Type B pancreatic cell (in vitro differentiated cells): ENCODE results near the gene HOXD10. TPM values are rescaled to one million over a fixed set of nuclear protein-coding genes. Genes with fewer than 3 reads are reported as not detected.

Experiments used
- DNase-seq: peaks from one replicate; pipeline ENCODE4 v3.0.0; 2021; ENCODE audit warnings: mixed read lengths; ENCODE audit not compliant: unreplicated experiment; ENCODE audit errors: extremely low spot score
- H3K27ac Mint-ChIP-seq: 2 replicates; pipeline ENCODE4 v1.8.0; 2021; ENCODE audit warnings: mild to moderate bottlenecking, mixed read lengths
- H3K27me3 Mint-ChIP-seq: 2 replicates; pipeline ENCODE4 v1.8.0; 2021; ENCODE audit warnings: mixed read lengths
- H3K36me3 Mint-ChIP-seq: 2 replicates; pipeline ENCODE4 v1.8.0; 2021; ENCODE audit warnings: mixed read lengths
- H3K4me1 Mint-ChIP-seq: one replicate; pipeline ENCODE4 v1.8.0; 2021; ENCODE audit warnings: mixed read lengths; ENCODE audit not compliant: unreplicated experiment
- H3K4me3 Mint-ChIP-seq: 2 replicates; pipeline ENCODE4 v1.8.0; 2021; ENCODE audit warnings: mild to moderate bottlenecking, mixed read lengths
- H3K9me3 Mint-ChIP-seq: 2 replicates; pipeline ENCODE4 v1.8.0; 2021; ENCODE audit warnings: mixed read lengths
- CTCF ChIP-seq: fragments of 200-600 bp; sonication (generic); conservative IDR thresholded peaks from 2 replicates; pipeline ENCODE4 v1.5.0; 2021; ENCODE audit warnings: antibody characterized with exemption, mild to moderate bottlenecking
- total RNA-seq: library from RNA; stranded (reverse); gene quantifications from 2 replicates; pipeline ENCODE4 v1.2.1, GENCODE V29; 2021; ENCODE audit warnings: low replicate concordance

The HOXD10 gene
- total RNA-seq, 1 donor from 2014 or later, result 0.56 TPM

DNA sequence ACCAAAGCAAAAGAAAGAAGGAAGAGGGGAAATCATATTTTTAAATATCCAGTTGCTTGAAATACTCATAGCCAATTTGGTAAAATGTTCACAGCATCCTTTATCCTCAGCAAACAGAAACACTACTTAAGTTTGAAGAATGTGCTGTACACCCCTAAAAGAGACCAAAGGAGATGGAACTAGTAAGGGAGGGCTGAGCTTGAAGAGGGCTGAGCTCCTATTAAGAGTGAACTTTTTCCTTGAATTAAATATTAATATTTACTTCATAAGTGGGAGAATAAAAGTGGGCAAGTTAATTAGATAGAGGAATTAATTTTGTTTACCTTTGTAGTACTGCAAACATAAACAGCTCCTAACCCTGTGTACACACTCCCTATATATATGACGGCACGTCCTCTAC, 39.8 kb upstream of the HOXD10 start:
- Mint-ChIP-seq H3K27ac (no peak overlapping the region), H3K27me3 (peaks cover 94% of the 10 kb centered on the region), H3K4me1 (peaks cover 11% of the 10 kb centered on the region), H3K9me3 (no peaks in the 10 kb centered on the region), H3K4me3 (no peak overlapping the region), H3K36me3 (no peaks in the 10 kb centered on the region)
- TF ChIP-seq CTCF, result no peak
- DNase-seq, result no peak

GRCh38 chr2:176078541-176079284, 37.9 kb upstream of the HOXD10 start:
- Mint-ChIP-seq H3K4me1 (peaks cover 21% of the 10 kb centered on the region), H3K4me3 (peak overlapping the region; percentile 86), H3K27ac (peak overlapping the region; percentile 62), H3K9me3 (no peaks in the 10 kb centered on the region), H3K27me3 (peaks cover 94% of the 10 kb centered on the region), H3K36me3 (no peaks in the 10 kb centered on the region)
- DNase-seq, result no peak
- TF ChIP-seq CTCF, result no peak

GRCh38 chr2:176079285-176079830, 37.2 kb upstream of the HOXD10 start:
- H3K4me3 Mint-ChIP-seq, result peak overlapping the region; percentile 86
- H3K27ac Mint-ChIP-seq, result peak overlapping the region; percentile 62
- no peak for TF ChIP-seq CTCF
- peaks cover 94% of the 10 kb centered on the region for H3K27me3 Mint-ChIP-seq
- H3K4me1 Mint-ChIP-seq, result peaks cover 26% of the 10 kb centered on the region
- no peaks in the 10 kb centered on the region for H3K9me3 Mint-ChIP-seq
- no peaks in the 10 kb centered on the region for H3K36me3 Mint-ChIP-seq
- no peak for DNase-seq

- Mint-ChIP-seq H3K27me3 (peaks cover 94% of the 10 kb centered on the region), H3K27ac (peak overlapping the region; percentile 62), H3K4me1 (peaks cover 32% of the 10 kb centered on the region), H3K9me3 (no peaks in the 10 kb centered on the region), H3K36me3 (no peaks in the 10 kb centered on the region), H3K4me3 (peak overlapping the region; percentile 86)
- TF ChIP-seq CTCF, result peak; percentile 95
- DNase-seq, result no peak
Measured at GRCh38 chr2:176079831-176080539, 36.6 kb upstream of the HOXD10 start.

DNA sequence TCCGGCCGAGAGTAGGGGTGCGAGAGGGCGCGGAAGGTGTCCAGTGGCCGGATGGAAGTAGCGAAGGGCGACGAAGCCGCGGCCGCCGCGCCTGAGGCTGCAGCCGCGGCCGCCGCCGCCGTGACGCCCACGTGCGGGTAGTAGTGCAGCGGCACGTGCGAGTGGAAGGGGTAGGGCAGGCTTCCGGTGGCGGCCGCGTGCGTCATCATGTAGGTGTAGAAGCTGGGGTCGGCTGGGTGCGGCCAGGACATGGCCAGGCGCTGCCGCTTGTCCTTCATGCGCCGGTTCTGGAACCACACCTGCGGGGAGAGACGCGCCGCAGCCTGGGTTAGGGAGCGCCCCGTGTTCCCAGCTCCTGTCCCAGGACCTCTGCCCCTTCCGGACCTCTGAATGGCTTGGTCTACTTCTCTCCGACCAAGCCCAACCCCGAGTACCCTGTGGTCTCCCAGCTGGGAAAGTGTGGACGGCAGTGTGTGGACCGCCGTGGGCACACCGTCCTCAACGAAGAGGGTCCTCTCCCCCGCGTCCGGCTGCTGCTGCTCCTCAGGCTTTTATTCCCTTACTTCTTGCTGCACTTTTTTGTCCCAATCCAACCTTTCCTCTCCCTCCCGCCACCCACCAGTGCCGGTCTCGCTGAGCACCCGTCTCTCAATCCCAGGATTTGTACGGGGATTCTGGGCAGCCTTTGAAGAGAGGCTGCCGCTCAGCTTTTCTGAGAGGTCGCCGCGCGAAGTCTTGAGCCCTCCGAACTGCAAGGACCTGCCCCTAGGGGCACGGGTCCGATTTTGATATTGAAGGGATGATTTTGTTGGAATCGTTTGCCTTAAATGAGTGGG, 35.8 kb upstream of the HOXD10 start:
- H3K27ac Mint-ChIP-seq, result peak overlapping the region; percentile 36
- no peak for TF ChIP-seq CTCF
- no peaks in the 10 kb centered on the region for H3K36me3 Mint-ChIP-seq
- no peak for DNase-seq
- H3K9me3 Mint-ChIP-seq, result no peaks in the 10 kb centered on the region
- peaks cover 32% of the 10 kb centered on the region for H3K4me1 Mint-ChIP-seq
- peak overlapping the region; percentile 67 for H3K4me3 Mint-ChIP-seq
- H3K27me3 Mint-ChIP-seq, result peaks cover 94% of the 10 kb centered on the region
